DOHH2 (cell line): ENCODE results near the gene HBP1.

Experiments used
- H3F3A ChIP-seq: fragments of 200-600 bp; sonication (generic), shearing (Covaris generic); 2 replicates; pipeline ENCODE4 v1.6.0; 2016; ENCODE audit warnings: antibody characterized with exemption, mild to moderate bottlenecking; ENCODE audit not compliant: control insufficient read depth, insufficient read depth
- H3K27ac ChIP-seq: fragments of 200-600 bp; sonication (generic); 2 replicates; pipeline ENCODE4 v1.5.1; 2014; ENCODE audit warnings: low read depth, mild to moderate bottlenecking, low read length, moderate library complexity
- H3K27me3 ChIP-seq: fragments of 200-600 bp; sonication (generic); 2 replicates; pipeline ENCODE4 v1.6.1; 2014; ENCODE audit warnings: mild to moderate bottlenecking, low read length, mixed read lengths; ENCODE audit not compliant: control insufficient read depth
- H3K36me3 ChIP-seq: fragments of 200-600 bp; sonication (generic); 2 replicates; pipeline ENCODE4 v1.6.1; 2014; ENCODE audit warnings: mild to moderate bottlenecking, low read length, moderate library complexity, mixed read lengths; ENCODE audit not compliant: control insufficient read depth
- H3K4me1 ChIP-seq: fragments of 200-600 bp; sonication (generic); 2 replicates; pipeline ENCODE4 v1.6.1; 2014; ENCODE audit warnings: mild to moderate bottlenecking, low read length, mixed read lengths; ENCODE audit not compliant: control insufficient read depth
- H3K4me2 ChIP-seq: fragments of 200-600 bp; sonication (generic); 2 replicates; pipeline ENCODE4 v1.6.0; 2014; ENCODE audit warnings: mild to moderate bottlenecking, low read length, moderate library complexity
- H3K4me3 ChIP-seq: fragments of 200-600 bp; sonication (generic); 2 replicates; pipeline ENCODE4 v1.5.1; 2014; ENCODE audit warnings: mild to moderate bottlenecking, low read length, mixed read lengths
- H3K79me2 ChIP-seq: fragments of 200-600 bp; sonication (generic); 2 replicates; pipeline ENCODE4 v1.6.1; 2014; ENCODE audit warnings: mild to moderate bottlenecking, low read length, mixed read lengths; ENCODE audit not compliant: control insufficient read depth
- H3K9me2 ChIP-seq: fragments of 200-600 bp; sonication (generic); replicated peaks from 2 replicates; pipeline ENCODE4 v1.6.1; 2014; ENCODE audit warnings: mild to moderate bottlenecking, low read length, mixed read lengths; ENCODE audit not compliant: control insufficient read depth
- H3K9me3 ChIP-seq: fragments of 200-600 bp; sonication (generic); 2 replicates; pipeline ENCODE4 v1.6.1; 2014; ENCODE audit warnings: antibody characterized with exemption, low read length, mixed read lengths; ENCODE audit not compliant: control insufficient read depth, insufficient read depth
- H4K20me1 ChIP-seq: fragments of 200-600 bp; sonication (generic); 2 replicates; pipeline ENCODE4 v1.6.0; 2014; ENCODE audit warnings: low read depth, mild to moderate bottlenecking, antibody characterized with exemption, low read length, moderate library complexity; ENCODE audit not compliant: control insufficient read depth, insufficient read depth
- EZH2phosphoT487 ChIP-seq: fragments of 200-600 bp; sonication (generic); IDR thresholded peaks from 2 replicates; pipeline ENCODE4 v1.6.1; 2017; ENCODE audit warnings: borderline replicate concordance, mild to moderate bottlenecking, antibody characterized with exemption, low read length, moderate library complexity, mixed read lengths
- TF ChIP-seq, protein P1 (sequence below): fragments of 200-600 bp; sonication (generic); IDR thresholded peaks from one replicate; pipeline ENCODE4 v1.5.1; 2014; ENCODE audit warnings: antibody characterized with exemption, mild to moderate bottlenecking, low read depth, low read length; ENCODE audit not compliant: poor library complexity, severe bottlenecking

HBP1 gene

DNA sequence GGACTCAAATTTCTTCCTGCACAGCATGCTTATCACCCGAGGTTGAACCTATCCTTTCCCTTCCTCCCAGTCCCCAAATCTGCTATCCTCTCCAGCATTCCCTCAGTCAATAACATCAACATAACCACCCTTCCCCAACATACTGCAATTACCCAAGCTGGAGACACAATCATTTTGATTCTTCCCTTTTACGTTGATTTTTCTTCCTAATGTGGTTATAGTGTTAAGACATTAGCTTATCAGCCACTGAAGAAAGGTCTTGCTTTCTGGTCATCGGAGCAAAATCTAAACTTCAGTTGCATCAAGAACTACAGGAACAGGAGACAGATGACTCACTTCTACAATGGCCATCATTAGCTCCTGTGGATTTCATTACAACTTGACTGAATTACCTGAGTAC is 3.5 kb upstream of the HBP1 start:
- Histone ChIP-seq H3K4me1 (peaks cover 19% of the 10 kb centered on the region), H3F3A (peaks cover 25% of the 10 kb centered on the region), H3K9me3 (no peaks in the 10 kb centered on the region), H3K27me3 (no peaks in the 10 kb centered on the region), H3K27ac (no peak overlapping the region), H3K4me2 (no peak overlapping the region), H3K9me2 (no peaks in the 10 kb centered on the region), H4K20me1 (no peaks in the 10 kb centered on the region), H3K79me2 (peaks cover 7% of the 10 kb centered on the region), H3K4me3 (no peak overlapping the region), H3K36me3 (peaks cover 9% of the 10 kb centered on the region)
- TF ChIP-seq EZH2phosphoT487: no peak
- TF ChIP-seq, protein P1, sequence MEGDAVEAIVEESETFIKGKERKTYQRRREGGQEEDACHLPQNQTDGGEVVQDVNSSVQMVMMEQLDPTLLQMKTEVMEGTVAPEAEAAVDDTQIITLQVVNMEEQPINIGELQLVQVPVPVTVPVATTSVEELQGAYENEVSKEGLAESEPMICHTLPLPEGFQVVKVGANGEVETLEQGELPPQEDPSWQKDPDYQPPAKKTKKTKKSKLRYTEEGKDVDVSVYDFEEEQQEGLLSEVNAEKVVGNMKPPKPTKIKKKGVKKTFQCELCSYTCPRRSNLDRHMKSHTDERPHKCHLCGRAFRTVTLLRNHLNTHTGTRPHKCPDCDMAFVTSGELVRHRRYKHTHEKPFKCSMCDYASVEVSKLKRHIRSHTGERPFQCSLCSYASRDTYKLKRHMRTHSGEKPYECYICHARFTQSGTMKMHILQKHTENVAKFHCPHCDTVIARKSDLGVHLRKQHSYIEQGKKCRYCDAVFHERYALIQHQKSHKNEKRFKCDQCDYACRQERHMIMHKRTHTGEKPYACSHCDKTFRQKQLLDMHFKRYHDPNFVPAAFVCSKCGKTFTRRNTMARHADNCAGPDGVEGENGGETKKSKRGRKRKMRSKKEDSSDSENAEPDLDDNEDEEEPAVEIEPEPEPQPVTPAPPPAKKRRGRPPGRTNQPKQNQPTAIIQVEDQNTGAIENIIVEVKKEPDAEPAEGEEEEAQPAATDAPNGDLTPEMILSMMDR: no peak

DNA sequence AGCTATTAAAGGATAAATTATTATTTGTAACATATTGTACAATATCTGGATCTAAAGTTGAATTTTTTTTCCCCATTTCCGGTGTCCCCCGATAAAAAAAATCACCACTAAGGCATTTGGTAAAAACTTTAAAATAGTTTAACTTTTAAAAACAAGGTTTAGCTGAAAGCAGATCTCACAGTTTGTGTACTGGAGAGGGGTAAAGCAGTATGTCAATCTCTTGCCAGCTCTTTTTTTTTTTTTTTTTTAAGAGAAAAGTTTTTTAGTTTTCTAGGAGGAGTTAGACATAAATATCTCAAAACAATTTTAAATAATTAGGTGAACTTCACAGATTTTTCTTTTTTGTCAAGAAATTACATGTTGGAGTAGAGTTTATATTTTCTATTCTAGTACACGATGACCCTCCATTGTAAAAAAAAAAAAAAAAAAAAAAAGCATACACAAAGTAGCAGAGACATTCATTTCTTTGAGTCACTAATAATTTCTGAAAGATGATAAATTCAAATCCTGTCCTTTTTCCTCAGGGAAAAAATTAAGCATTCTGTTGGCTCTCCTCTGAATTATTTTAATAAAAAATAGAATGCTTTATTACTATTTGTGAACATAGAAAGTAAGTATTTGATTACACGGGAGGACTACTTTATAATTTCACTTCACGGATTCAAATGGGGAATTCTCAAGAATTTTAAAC is 1.9 kb upstream of the HBP1 start:
- Histone ChIP-seq H3K79me2 (peaks cover 20% of the 10 kb centered on the region), H3K27me3 (no peaks in the 10 kb centered on the region), H3K36me3 (no peaks in the 10 kb centered on the region), H3F3A (peaks cover 25% of the 10 kb centered on the region), H4K20me1 (no peaks in the 10 kb centered on the region), H3K4me1 (peaks cover 23% of the 10 kb centered on the region), H3K9me3 (no peaks in the 10 kb centered on the region), H3K4me3 (peak overlapping the region; percentile 82), H3K9me2 (no peaks in the 10 kb centered on the region), H3K4me2 (peak overlapping the region; percentile 91), H3K27ac (peak overlapping the region; percentile 87)
- TF ChIP-seq EZH2phosphoT487: no peak
- TF ChIP-seq, protein P1: no peak

DNA sequence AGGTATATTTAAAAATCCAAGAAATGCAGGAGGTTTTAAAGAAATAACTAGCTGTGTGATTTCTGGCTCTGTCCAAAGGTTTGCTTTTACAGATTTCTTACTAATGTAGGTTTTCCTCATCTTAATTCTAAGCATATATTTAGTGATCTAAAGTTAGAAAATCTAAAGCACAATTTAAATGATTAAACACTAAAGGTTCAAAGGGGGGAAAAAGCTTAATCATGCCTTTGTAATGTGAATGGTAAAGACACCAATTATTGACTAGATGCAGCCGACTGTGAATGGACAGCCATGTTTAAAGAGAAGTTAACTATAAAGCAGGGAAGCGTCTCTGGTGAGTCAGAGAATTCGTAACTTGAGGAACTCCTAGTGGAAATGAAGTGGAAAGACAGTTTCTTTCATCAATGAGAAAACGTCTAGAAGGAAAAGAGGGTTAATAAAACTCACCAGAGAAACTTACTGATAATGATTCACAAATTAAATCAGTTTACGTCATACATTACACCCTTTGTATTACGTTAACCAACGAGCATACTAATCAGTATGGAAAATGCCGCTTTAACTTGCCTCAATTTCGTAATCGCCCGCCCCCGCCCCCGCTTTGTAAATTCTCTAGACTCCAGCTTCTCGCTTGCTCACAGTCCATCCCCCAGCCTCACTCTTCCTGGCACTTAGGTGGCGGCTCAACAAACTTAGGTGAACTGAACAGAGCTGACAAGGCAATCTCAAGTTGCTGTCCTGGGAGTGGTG is 1.1 kb upstream of the HBP1 start:
- Histone ChIP-seq H3K36me3 (no peaks in the 10 kb centered on the region), H3K27me3 (no peaks in the 10 kb centered on the region), H3K9me2 (no peaks in the 10 kb centered on the region), H3K9me3 (no peaks in the 10 kb centered on the region), H3K79me2 (peaks cover 28% of the 10 kb centered on the region), H3K4me3 (peak overlapping the region; percentile 82), H3K4me2 (peak overlapping the region; percentile 91), H3K4me1 (peaks cover 28% of the 10 kb centered on the region), H3K27ac (peak overlapping the region; percentile 87), H3F3A (peaks cover 23% of the 10 kb centered on the region), H4K20me1 (no peaks in the 10 kb centered on the region)
- TF ChIP-seq, protein P1: peak; percentile 46
- TF ChIP-seq EZH2phosphoT487: no peak
